ENCODE measurements around the gene LST1.

LST1 gene

DNA sequence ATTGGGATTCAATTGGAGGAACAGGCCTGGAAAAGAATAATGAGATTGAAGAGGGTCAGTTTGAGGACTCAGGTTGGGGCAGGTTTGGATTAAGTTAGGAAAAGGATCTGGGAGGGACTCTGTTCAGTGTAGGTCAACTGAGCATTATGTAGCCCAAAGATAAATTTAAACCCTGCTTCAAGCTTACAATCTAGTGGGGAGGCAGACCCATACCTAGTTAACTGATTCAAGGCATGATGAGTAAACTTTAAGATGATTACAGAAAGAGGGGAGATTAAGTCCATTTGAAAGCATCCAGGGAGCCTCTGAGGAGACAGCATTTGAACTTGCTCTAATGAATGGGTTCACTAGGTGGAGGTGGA, 25.4 kb upstream of the LST1 start:
- no peak for DNase-seq

DNA sequence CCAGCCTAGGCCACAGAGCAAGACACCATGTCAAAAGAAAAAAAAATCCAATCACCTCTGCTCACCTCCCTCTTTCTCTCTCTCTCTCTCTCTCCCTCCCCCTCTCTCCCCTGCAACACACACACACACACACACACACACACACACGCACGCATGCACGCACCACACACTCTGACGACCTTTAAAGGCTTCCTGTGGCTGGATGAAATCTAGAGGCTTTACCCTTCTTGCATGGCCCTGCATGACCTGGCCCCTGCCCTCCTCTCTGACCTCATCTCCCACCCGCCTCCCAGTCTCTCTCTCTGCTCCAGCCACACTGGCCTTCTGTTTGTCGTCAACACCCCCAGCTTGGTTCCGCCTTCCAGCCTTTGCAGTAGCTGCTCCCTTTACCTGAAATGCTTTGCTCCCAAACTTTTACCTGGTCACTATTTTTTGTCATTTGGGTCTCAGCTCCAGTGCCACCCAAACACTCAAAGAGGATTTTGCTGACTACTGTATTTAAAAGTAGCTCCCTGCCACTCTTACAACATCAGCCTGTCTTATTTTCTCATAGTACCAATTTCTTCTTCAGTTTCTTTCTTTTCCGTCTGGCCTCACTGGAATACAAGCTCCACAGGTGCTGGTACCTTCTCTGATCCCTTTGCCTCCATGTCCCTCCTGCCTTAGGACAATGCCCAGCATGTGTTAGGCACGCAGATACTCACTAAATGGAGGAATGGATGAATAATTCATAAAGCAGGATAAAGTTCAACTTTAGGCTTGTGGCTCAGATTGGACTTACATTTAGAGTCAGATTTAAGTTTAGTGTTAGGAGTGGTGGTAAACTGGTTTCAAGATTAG, 18.3 kb upstream of the LST1 start:
- no peak for DNase-seq

- DNase-seq, result no peak
Measured at GRCh38 chr6:31568537-31568961, 17.5 kb upstream of the LST1 start.

- no peak for DNase-seq
Measured at GRCh38 chr6:31569861-31570536, 16.1 kb upstream of the LST1 start.

DNA sequence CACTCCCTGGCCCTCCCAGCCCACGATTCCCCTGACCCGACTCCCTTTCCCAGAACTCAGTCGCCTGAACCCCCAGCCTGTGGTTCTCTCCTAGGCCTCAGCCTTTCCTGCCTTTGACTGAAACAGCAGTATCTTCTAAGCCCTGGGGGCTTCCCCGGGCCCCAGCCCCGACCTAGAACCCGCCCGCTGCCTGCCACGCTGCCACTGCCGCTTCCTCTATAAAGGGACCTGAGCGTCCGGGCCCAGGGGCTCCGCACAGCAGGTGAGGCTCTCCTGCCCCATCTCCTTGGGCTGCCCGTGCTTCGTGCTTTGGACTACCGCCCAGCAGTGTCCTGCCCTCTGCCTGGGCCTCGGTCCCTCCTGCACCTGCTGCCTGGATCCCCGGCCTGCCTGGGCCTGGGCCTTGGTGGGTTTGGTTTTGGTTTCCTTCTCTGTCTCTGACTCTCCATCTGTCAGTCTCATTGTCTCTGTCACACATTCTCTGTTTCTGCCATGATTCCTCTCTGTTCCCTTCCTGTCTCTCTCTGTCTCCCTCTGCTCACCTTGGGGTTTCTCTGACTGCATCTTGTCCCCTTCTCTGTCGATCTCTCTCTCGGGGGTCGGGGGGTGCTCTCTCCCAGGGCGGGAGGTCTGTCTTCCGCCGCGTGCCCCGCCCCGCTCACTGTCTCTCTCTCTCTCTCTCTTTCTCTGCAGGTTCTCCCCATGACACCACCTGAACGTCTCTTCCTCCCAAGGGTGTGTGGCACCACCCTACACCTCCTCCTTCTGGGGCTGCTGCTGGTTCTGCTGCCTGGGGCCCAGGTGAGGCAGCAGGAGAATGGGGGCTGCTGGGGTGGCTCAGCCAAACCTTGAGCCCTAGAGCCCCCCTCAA, 13.8 kb upstream of the LST1 start, which contains the start of gene LTA:
TSS of gene LTA (plus strand) at position 249 of the 871 bp plus-strand sequence. CDS start at position 703, 454 bp downstream.
- no peak for DNase-seq

DNA sequence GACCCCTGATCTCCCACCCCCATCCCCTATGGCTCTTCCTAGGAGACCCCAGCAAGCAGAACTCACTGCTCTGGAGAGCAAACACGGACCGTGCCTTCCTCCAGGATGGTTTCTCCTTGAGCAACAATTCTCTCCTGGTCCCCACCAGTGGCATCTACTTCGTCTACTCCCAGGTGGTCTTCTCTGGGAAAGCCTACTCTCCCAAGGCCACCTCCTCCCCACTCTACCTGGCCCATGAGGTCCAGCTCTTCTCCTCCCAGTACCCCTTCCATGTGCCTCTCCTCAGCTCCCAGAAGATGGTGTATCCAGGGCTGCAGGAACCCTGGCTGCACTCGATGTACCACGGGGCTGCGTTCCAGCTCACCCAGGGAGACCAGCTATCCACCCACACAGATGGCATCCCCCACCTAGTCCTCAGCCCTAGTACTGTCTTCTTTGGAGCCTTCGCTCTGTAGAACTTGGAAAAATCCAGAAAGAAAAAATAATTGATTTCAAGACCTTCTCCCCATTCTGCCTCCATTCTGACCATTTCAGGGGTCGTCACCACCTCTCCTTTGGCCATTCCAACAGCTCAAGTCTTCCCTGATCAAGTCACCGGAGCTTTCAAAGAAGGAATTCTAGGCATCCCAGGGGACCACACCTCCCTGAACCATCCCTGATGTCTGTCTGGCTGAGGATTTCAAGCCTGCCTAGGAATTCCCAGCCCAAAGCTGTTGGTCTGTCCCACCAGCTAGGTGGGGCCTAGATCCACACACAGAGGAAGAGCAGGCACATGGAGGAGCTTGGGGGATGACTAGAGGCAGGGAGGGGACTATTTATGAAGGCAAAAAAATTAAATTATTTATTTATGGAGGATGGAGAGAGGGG, 12.6 kb upstream of the LST1 start:
- DNase-seq, result no peak

- no peak for DNase-seq
Measured at GRCh38 chr6:31574106-31575061, 11.7 kb upstream of the LST1 start.

GRCh38 chr6:31575335-31575901, 10.7 kb upstream of the LST1 start, which contains the start of gene TNF:
Gene TNF, plus strand, starts transcription at chr6:31575565. Its CDS starts 177 bp downstream, at chr6:31575742.
- no peak for DNase-seq

DNA sequence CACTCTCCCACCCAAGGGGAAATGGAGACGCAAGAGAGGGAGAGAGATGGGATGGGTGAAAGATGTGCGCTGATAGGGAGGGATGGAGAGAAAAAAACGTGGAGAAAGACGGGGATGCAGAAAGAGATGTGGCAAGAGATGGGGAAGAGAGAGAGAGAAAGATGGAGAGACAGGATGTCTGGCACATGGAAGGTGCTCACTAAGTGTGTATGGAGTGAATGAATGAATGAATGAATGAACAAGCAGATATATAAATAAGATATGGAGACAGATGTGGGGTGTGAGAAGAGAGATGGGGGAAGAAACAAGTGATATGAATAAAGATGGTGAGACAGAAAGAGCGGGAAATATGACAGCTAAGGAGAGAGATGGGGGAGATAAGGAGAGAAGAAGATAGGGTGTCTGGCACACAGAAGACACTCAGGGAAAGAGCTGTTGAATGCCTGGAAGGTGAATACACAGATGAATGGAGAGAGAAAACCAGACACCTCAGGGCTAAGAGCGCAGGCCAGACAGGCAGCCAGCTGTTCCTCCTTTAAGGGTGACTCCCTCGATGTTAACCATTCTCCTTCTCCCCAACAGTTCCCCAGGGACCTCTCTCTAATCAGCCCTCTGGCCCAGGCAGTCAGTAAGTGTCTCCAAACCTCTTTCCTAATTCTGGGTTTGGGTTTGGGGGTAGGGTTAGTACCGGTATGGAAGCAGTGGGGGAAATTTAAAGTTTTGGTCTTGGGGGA, 10.0 kb upstream of the LST1 start:
- no peak for DNase-seq

DNA sequence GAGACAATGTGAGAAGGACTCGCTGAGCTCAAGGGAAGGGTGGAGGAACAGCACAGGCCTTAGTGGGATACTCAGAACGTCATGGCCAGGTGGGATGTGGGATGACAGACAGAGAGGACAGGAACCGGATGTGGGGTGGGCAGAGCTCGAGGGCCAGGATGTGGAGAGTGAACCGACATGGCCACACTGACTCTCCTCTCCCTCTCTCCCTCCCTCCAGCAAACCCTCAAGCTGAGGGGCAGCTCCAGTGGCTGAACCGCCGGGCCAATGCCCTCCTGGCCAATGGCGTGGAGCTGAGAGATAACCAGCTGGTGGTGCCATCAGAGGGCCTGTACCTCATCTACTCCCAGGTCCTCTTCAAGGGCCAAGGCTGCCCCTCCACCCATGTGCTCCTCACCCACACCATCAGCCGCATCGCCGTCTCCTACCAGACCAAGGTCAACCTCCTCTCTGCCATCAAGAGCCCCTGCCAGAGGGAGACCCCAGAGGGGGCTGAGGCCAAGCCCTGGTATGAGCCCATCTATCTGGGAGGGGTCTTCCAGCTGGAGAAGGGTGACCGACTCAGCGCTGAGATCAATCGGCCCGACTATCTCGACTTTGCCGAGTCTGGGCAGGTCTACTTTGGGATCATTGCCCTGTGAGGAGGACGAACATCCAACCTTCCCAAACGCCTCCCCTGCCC, 9.0 kb upstream of the LST1 start:
- no peak for DNase-seq

GRCh38 chr6:31577579-31577966, 8.5 kb upstream of the LST1 start:
- DNase-seq, result no peak

GRCh38 chr6:31578184-31579118, 7.6 kb upstream of the LST1 start:
- no peak for DNase-seq

GRCh38 chr6:31579119-31579505, 7.0 kb upstream of the LST1 start:
- DNase-seq, result no peak

GRCh38 chr6:31579546-31580437, 6.3 kb upstream of the LST1 start:
- DNase-seq, result no peak

- no peak for DNase-seq
Measured at GRCh38 chr6:31580438-31580740, 5.7 kb upstream of the LST1 start.

DNA sequence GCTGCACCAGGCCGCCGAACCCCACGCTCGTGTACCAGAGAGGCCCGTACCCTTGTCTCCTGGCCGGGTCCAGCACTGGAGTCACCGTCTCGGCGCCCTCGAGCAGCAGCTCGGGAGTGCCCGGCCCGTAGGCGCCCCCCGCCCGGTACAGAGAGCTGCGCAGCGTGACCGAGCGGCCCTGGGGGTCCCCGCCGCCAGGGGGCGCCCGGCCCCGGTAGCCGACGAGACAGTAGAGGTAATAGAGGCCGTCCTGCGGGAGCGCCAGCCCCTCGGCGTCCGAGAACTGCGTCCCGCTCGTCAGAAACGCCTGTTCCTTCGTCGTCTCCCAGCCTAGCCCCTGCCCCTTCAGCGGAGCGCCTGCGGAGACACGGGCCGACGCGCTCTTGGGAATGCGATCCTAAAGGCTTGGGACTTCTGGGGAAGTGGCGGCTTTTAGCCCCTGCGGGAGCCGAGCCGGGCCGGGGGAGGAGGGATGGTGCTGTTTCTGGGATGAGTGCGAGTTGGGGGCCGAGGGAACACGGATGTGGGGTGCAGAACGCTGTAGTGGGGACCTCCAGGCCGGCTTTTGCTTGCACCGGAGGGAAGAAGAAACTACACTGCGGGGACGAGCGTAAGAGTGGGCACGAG, 5.2 kb upstream of the LST1 start:
- peak; percentile 55 for DNase-seq
